Measurements from ENCODE around the gene CAMK4.

DNA sequence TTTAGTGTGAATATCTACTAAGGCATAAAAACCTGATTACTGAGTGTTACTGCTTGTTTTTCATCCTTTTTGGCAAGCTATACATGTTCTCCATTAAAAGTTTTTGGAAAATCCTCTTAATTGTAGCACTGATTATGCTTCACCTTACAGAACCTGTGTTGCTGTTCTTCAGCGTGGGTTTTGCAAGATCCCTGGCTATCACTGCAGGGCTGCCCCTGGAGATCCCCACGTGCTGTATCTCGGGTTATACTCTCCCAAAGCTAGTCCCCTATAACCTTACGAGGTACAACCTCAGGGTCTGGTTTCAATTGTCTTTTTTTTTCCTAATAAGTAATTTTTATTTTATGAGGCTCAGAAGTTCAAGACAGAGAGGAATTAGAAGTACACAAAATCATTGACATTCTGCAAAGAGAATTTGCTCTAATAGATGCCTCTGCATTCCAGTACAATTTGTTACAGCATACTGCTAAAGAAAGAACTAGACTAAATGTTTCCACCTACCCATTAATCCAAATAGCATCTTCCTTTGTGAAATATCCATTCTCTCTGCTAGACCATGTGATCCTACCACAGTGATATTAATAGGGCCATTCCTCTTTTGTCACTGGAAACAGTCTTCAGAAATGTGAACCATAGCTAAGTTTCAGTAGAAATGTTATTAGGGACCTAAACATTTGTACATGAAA is 25.8 kb upstream of the CAMK4 start:
- TF ChIP-seq GATA3 (IDR thresholded peaks at IDR 0.05; ENCODE audit: low read depth, low read length) (no peak), GATA2 (IDR thresholded peaks at IDR 0.05; ENCODE audit: low read depth, low read length) (no peak)
